ENCODE results near the gene MTMR2.
"Not testable (repeated sequence)": the region's sequence is repeated elsewhere in the genome, so short reads cannot be mapped to it uniquely, and the experiment has no call there.

Gene MTMR2

GRCh38 chr11:95884376-95884775 is 39.5 kb downstream of the MTMR2 start:
- no peak for DNase-seq (ENCODE audit: low spot score)

GRCh38 chr11:95883381-95883780 is 40.5 kb downstream of the MTMR2 start:
- no peak for DNase-seq (ENCODE audit: low spot score)

- no peak for DNase-seq (ENCODE audit: low spot score)
Measured at GRCh38 chr11:95877291-95877690, 46.6 kb downstream of the MTMR2 start.

GRCh38 chr11:95870877-95871276 is 53.0 kb downstream of the MTMR2 start:
- not testable (repeated sequence) for DNase-seq (ENCODE audit: low spot score)

GRCh38 chr11:95867105-95867504 is 56.8 kb downstream of the MTMR2 start:
- DNase-seq (ENCODE audit: low spot score) = no peak

- no peak for DNase-seq (ENCODE audit: low spot score)
Measured at GRCh38 chr11:95863486-95864140, 60.3 kb downstream of the MTMR2 start.

- not testable (repeated sequence) for DNase-seq (ENCODE audit: low spot score)
Measured at GRCh38 chr11:95860024-95860423, 63.9 kb downstream of the MTMR2 start.

- not testable (repeated sequence) for DNase-seq (ENCODE audit: low spot score)
Measured at GRCh38 chr11:95854362-95854761, 69.5 kb downstream of the MTMR2 start.

- no peak for DNase-seq (ENCODE audit: low spot score)
Measured at GRCh38 chr11:95853862-95854261, 70.0 kb downstream of the MTMR2 start.

- no peak for DNase-seq (ENCODE audit: low spot score)
Measured at GRCh38 chr11:95853138-95853537, 70.8 kb downstream of the MTMR2 start.

- DNase-seq (ENCODE audit: low spot score) = no peak
Measured at GRCh38 chr11:95850137-95850536, 73.8 kb downstream of the MTMR2 start.

GRCh38 chr11:95849087-95849825 is 74.7 kb downstream of the MTMR2 start:
- peak; percentile 78 for DNase-seq (ENCODE audit: low spot score)

- DNase-seq (ENCODE audit: low spot score) = no peak
Measured at GRCh38 chr11:95845167-95845566, 78.7 kb downstream of the MTMR2 start.

- peak; percentile 76 for DNase-seq (ENCODE audit: low spot score)
Measured at GRCh38 chr11:95835768-95836488, 88.0 kb downstream of the MTMR2 start.

GRCh38 chr11:95835351-95835750 is 88.6 kb downstream of the MTMR2 start:
- no peak for DNase-seq (ENCODE audit: low spot score)

GRCh38 chr11:95833378-95833777 is 90.5 kb downstream of the MTMR2 start:
- no peak for DNase-seq (ENCODE audit: low spot score)

GRCh38 chr11:95832763-95833162 is 91.1 kb downstream of the MTMR2 start:
- DNase-seq (ENCODE audit: low spot score) = no peak

- no peak for DNase-seq (ENCODE audit: low spot score)
Measured at GRCh38 chr11:95831198-95831883, 92.6 kb downstream of the MTMR2 start.

- DNase-seq (ENCODE audit: low spot score) = no peak
Measured at GRCh38 chr11:95829580-95830259, 94.2 kb downstream of the MTMR2 start.

- DNase-seq (ENCODE audit: low spot score) = no peak
Measured at GRCh38 chr11:95827696-95828095, 96.2 kb downstream of the MTMR2 start.

- no peak for DNase-seq (ENCODE audit: low spot score)
Measured at GRCh38 chr11:95821640-95822039, 102.3 kb downstream of the MTMR2 start.

GRCh38 chr11:95816037-95816436 is 107.9 kb downstream of the MTMR2 start:
- DNase-seq (ENCODE audit: low spot score) = no peak
